ENCODE results near the gene UNKL.

- TF ChIP-seq ZNF274 (IDR thresholded peaks at IDR 0.05; ENCODE audit: low read depth, low read length) (no peak), YY1 (IDR thresholded peaks at IDR 0.05; ENCODE audit: insufficient read depth, insufficient read length) (no peak), SUZ12 (IDR thresholded peaks at IDR 0.05; ENCODE audit: extremely low read depth, insufficient read depth, insufficient read length) (no peak)
Observed at GRCh38 chr16:1432388-1433262, 18.1 kb upstream of the UNKL start.
